GM12872 (cell line): ENCODE results near the gene TBC1D4.

Experiments used
- CTCF ChIP-seq: IDR thresholded peaks from 3 replicates; pipeline ENCODE4 v1.5.1; 2011; ENCODE audit warnings: low read depth, mild to moderate bottlenecking, low read length, moderate library complexity; ENCODE audit not compliant: insufficient read depth

Gene TBC1D4

GRCh38 chr13:75493156-75493555, 11.2 kb upstream of the TBC1D4 start:
- no peak for TF ChIP-seq CTCF

- no peak for TF ChIP-seq CTCF
Observed at GRCh38 chr13:75492389-75492788, 10.4 kb upstream of the TBC1D4 start.

- no peak for TF ChIP-seq CTCF
Observed at GRCh38 chr13:75491376-75491775, 9.4 kb upstream of the TBC1D4 start.

- no peak for TF ChIP-seq CTCF
Observed at GRCh38 chr13:75489502-75490263, 7.7 kb upstream of the TBC1D4 start.

GRCh38 chr13:75486146-75487062, 4.4 kb upstream of the TBC1D4 start:
- no peak for TF ChIP-seq CTCF

- no peak for TF ChIP-seq CTCF
Observed at GRCh38 chr13:75485286-75486062, 3.5 kb upstream of the TBC1D4 start.

- no peak for TF ChIP-seq CTCF
Observed at GRCh38 chr13:75482820-75483079, 781 bp upstream of the TBC1D4 start.
